ENCODE measurements around the gene GAS7.

The GAS7 gene

DNA sequence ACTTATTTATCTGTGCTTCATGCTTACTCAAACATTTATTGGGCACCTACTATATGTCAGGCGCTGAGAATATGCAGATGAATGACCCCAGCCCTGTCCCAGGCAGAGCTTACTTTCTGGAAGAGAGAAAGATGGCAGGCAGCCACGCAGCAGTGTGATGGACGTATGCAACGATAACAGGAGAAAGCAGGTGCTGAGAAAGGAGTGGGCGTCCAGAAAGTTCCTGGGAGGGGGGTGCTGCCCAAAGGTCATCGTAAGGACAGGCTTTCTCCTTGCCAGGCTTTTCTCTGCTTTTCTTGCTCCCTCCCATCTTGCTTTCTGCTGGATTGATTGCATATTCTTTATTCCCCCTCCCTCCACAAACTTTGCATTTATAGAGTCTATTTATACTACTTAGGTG is 124.5 kb downstream of the GAS7 start:
- TF ChIP-seq, protein P1, sequence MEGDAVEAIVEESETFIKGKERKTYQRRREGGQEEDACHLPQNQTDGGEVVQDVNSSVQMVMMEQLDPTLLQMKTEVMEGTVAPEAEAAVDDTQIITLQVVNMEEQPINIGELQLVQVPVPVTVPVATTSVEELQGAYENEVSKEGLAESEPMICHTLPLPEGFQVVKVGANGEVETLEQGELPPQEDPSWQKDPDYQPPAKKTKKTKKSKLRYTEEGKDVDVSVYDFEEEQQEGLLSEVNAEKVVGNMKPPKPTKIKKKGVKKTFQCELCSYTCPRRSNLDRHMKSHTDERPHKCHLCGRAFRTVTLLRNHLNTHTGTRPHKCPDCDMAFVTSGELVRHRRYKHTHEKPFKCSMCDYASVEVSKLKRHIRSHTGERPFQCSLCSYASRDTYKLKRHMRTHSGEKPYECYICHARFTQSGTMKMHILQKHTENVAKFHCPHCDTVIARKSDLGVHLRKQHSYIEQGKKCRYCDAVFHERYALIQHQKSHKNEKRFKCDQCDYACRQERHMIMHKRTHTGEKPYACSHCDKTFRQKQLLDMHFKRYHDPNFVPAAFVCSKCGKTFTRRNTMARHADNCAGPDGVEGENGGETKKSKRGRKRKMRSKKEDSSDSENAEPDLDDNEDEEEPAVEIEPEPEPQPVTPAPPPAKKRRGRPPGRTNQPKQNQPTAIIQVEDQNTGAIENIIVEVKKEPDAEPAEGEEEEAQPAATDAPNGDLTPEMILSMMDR (IDR thresholded peaks at IDR 0.05), result no peak

DNA sequence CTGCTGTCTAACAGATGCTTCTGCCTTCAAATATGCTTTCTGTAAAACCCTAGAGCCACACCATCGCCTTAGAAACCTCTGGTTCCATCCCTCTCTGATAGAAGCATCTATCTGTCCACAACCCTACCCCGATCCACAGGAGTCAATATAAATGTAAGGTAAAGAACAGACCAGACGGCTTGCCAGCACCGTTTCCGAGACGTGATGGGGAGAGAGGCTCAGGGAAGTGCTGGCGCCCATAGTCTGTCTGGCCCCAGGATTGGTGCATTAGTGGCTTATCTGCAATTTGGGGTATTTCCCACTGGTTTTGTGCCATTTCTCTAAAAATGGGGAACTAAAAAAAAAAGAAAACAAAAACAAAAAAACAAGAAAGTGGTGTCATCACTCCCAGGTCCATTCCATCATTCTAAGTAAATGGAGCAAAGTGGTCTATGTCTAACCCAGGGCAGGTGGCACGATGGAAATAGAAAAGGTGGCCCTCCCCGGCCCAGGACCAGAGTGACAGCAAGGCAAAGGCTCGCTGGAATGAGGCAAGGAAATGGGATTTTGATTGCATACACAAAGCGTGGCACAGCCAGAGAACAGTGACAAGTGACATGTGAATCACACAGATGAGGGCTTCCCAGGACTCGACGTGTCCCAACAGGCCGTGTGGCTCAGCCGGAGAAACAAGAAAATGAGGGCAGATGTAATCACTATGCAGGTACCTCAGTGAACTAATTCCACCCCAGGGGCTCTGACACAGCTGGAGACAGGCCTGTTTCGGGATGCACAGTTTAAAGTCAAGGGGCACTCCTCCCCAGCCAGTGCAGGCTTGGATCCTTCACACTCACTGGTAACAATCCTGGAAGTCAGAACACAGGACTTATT is 125.6 kb downstream of the GAS7 start:
- TF ChIP-seq, protein P1 (IDR thresholded peaks at IDR 0.05), result no peak

DNA sequence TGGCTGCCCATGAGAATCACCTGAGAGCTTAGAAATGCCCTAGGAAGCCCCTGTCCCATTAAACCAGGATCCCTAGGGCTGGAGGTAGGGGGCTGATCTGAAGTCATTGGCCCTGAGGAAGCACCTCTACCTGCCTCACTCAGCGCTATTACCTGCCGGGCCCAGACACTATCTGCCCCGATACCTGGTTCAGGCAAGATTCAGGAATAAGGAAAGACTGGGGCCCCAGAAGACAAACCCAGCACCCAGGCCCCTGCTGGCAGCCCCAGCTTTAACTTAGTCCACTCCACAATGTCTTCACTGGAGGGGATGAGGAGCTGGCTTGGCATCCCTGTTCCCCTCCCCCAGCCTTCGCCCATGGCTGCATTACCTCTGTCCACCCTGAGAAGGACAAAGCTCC is 126.3 kb downstream of the GAS7 start:
- TF ChIP-seq, protein P1 (IDR thresholded peaks at IDR 0.05), result no peak

DNA sequence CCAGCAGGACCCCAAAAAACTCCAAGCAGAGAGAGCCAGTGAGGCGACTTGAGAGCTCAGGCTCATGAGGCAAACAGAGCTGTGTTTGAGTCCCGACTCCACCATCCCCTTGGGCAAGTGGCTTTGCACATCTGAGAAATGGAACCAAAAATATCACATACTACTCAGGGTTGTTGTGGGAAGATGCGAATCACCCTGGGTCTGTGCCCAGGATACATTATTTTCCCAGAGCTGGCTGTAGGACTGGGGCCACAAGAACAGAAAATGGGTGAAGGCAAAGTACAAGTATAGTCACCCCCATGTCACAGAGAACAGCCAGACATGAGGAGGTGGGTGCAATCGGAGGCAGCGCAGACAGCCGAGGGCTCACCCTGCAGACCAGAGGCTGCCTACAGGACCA is 127.3 kb downstream of the GAS7 start:
- TF ChIP-seq, protein P1 (IDR thresholded peaks at IDR 0.05), result no peak

DNA sequence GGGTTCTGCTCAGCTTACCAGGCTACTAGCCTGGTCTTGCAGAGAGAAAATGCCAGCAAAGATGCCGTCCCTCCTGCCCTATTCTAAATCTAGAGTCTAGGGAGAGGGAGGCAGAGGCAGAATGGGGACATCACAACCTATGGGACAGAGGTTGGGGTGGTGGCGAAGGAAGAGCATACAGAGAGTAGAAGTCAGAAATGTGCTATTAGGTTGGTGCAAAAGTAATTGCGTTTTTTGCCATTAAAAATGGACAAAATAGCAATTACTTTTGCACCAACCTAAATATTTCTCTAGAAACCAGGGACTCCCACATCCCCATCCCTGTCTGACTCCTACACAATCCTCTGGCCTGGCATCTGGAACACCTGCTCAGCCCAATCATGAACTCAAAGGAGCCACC is 127.7 kb downstream of the GAS7 start:
- TF ChIP-seq, protein P1 (IDR thresholded peaks at IDR 0.05), result no peak

DNA sequence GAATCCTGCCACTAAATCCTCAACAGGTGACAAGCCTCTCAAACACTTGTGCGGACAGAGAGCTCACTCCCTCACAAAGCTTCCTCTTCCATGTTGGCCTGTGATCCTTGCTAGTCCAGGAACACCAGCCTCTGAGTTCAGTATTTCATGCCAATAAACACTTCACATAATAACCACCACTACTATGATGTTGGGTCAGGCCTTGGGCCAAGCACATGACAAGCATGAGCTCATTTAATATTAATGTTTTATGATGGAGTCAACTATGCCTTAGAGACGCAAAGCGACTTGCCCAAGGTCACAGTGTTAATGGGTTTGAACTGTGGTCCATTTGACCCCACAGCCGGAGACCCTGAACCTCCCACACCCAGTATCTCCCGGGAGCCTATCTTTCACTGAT is 129.1 kb downstream of the GAS7 start:
- TF ChIP-seq, protein P1 (IDR thresholded peaks at IDR 0.05), result no peak

DNA sequence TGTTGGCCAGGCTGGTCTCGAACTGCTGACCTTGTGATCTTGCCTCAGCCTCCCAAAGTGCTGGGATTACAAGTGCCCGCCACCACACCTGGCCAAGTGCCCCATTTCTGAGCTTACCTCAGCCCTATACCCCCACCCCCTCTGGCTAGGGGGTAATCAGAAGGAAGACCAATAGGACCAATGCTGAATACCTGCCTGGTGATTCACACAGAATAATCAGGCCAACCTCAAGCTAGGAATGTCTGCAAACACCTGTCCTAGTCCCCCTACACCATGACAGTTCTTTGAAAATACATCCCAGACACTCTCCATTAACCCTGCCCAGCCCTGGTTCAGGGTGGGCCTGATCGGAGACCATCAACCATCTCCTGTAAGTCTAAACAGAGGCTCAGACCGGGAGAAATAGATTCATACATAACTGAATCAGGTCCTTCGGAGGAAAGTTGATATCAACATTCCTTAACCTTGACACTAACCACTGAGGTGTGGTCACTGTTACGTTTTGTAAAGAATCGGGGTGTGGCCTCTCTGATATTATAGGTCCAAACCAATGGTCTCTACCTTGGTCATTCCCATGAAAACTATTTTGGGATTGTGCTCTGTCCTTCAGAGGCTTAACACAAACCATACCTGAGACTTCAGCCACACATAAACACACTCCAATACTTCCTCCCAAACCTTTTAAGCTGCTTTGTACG is 130.8 kb downstream of the GAS7 start:
- TF ChIP-seq, protein P1 (IDR thresholded peaks at IDR 0.05), result no peak
